Fibroblast of mammary gland (primary cell): ENCODE data around the gene MYH7.
A peak's percentile ranks its signal among the peaks of the same experiment; 100 is the strongest.
"Not testable (repeated sequence)": the region's sequence is repeated elsewhere in the genome, so short reads cannot be mapped to it uniquely, and the experiment has no call there.

Source experiments
- DNase-seq: peaks from one replicate; pipeline ENCODE4 v3.0.0-alpha.2; 2010; ENCODE audit warnings: low read depth
- H3K4me3 ChIP-seq: 2 replicates; pipeline ENCODE4 v1.5.1; 2011; ENCODE audit warnings: low read depth, mild to moderate bottlenecking, low read length, moderate library complexity; ENCODE audit not compliant: control insufficient read depth
- CTCF ChIP-seq: conservative IDR thresholded peaks from 2 replicates; pipeline ENCODE4 v1.5.1; 2011; ENCODE audit warnings: low read depth, low read length, inconsistent platforms; ENCODE audit not compliant: control insufficient read depth, insufficient read depth

Gene MYH7

GRCh38 chr14:23430723-23431085, 4.8 kb downstream of the MYH7 start:
- no peak overlapping the region for H3K4me3 ChIP-seq
- peak; percentile 2 for DNase-seq
- TF ChIP-seq CTCF = no peak

GRCh38 chr14:23430016-23430722, 5.3 kb downstream of the MYH7 start:
- no peak overlapping the region for H3K4me3 ChIP-seq
- TF ChIP-seq CTCF = no peak

GRCh38 chr14:23428686-23429495, 6.6 kb downstream of the MYH7 start:
- no peak for TF ChIP-seq CTCF
- no peak for DNase-seq
- H3K4me3 ChIP-seq = no peak overlapping the region

More at GRCh38 chr14:23430016-23430722, 5.3 kb downstream of the MYH7 start:
- DNase-seq = no peak

GRCh38 chr14:23425798-23426197, 9.7 kb downstream of the MYH7 start:
- not testable (repeated sequence) for H3K4me3 ChIP-seq, DNase-seq

GRCh38 chr14:23425169-23425568, 10.3 kb downstream of the MYH7 start:
- TF ChIP-seq CTCF = no peak
- H3K4me3 ChIP-seq = no peak overlapping the region
- no peak for DNase-seq

- H3K4me3 ChIP-seq = no peak overlapping the region
- no peak for TF ChIP-seq CTCF
- DNase-seq = no peak
Measured at GRCh38 chr14:23423657-23424056, 11.8 kb downstream of the MYH7 start.

GRCh38 chr14:23421594-23421993, 13.9 kb downstream of the MYH7 start:
- no peak for TF ChIP-seq CTCF
- DNase-seq = no peak
- H3K4me3 ChIP-seq = no peak overlapping the region

GRCh38 chr14:23419646-23420045, 15.8 kb downstream of the MYH7 start:
- not testable (repeated sequence) for DNase-seq, H3K4me3 ChIP-seq
